ENCODE measurements around the gene TSPAN16.
A peak's percentile ranks its signal among the peaks of the same experiment; 100 is the strongest.

The TSPAN16 gene

GRCh38 chr19:11260996-11261395 lies 35.0 kb upstream of the TSPAN16 start:
- no peak overlapping the region for H3K27ac Mint-ChIP-seq
- peak overlapping the region; percentile 78 for H3K4me3 Mint-ChIP-seq
- H3K36me3 Mint-ChIP-seq (ENCODE audit: low read depth), result no peaks in the 10 kb centered on the region

GRCh38 chr19:11261431-11261970 lies 34.5 kb upstream of the TSPAN16 start:
- Mint-ChIP-seq H3K27ac (no peak overlapping the region), H3K9me3 (no peaks in the 10 kb centered on the region)
- no peak for TF ChIP-seq CTCF (IDR thresholded peaks at IDR 0.05)

More at GRCh38 chr19:11260996-11261395, 35.0 kb upstream of the TSPAN16 start:
- Mint-ChIP-seq H3K4me1 (peaks cover 22% of the 10 kb centered on the region), H3K9me3 (no peaks in the 10 kb centered on the region), H3K27me3 (ENCODE audit: low read depth, poor library complexity) (peaks cover 4% of the 10 kb centered on the region)
- TF ChIP-seq CTCF (IDR thresholded peaks at IDR 0.05), result no peak
- no peak for DNase-seq

GRCh38 chr19:11261971-11262839 lies 33.8 kb upstream of the TSPAN16 start, which contains the start of gene DOCK6:
TSS of gene DOCK6 (minus strand) at chr19:11262524. CDS start at chr19:11262440, 84 bp downstream.
- peak within 1 kb of the TSS; percentile 78 for H3K4me3 Mint-ChIP-seq

More at GRCh38 chr19:11261431-11261970, 34.5 kb upstream of the TSPAN16 start:
- peak; percentile 43 for DNase-seq
- peaks cover 6% of the 10 kb centered on the region for H3K27me3 Mint-ChIP-seq (ENCODE audit: low read depth, poor library complexity)
- peaks cover 19% of the 10 kb centered on the region for H3K4me1 Mint-ChIP-seq
- peak overlapping the region; percentile 78 for H3K4me3 Mint-ChIP-seq
- no peaks in the 10 kb centered on the region for H3K36me3 Mint-ChIP-seq (ENCODE audit: low read depth)

GRCh38 chr19:11263726-11264125 lies 32.2 kb upstream of the TSPAN16 start:
- no peak for DNase-seq
- H3K27me3 Mint-ChIP-seq (ENCODE audit: low read depth, poor library complexity), result peaks cover 10% of the 10 kb centered on the region
- no peaks in the 10 kb centered on the region for H3K36me3 Mint-ChIP-seq (ENCODE audit: low read depth)
- no peak for TF ChIP-seq CTCF (IDR thresholded peaks at IDR 0.05)
- H3K27ac Mint-ChIP-seq, result no peak overlapping the region
- H3K4me3 Mint-ChIP-seq, result peak overlapping the region; percentile 77
- H3K9me3 Mint-ChIP-seq, result no peaks in the 10 kb centered on the region
- H3K4me1 Mint-ChIP-seq, result peaks cover 27% of the 10 kb centered on the region

More at GRCh38 chr19:11261971-11262839, 33.8 kb upstream of the TSPAN16 start, which contains the start of gene DOCK6:
- Mint-ChIP-seq H3K27me3 (ENCODE audit: low read depth, poor library complexity) (peaks cover 13% of the 10 kb centered on the region), H3K27ac (no peak within 1 kb of the TSS), H3K36me3 (ENCODE audit: low read depth) (no peaks in the 10 kb centered on the region), H3K4me1 (peaks cover 22% of the 10 kb centered on the region), H3K9me3 (no peaks in the 10 kb centered on the region)
- DNase-seq, result peak; percentile 70
- TF ChIP-seq CTCF (IDR thresholded peaks at IDR 0.05), result no peak

- TF ChIP-seq CTCF (IDR thresholded peaks at IDR 0.05), result no peak
- H3K27ac Mint-ChIP-seq, result peak overlapping the region; percentile 52
These were observed 31.3 kb upstream of the TSPAN16 start for GRCh38 chr19:11264452-11265176.

More at GRCh38 chr19:11264452-11265176, 31.3 kb upstream of the TSPAN16 start:
- Mint-ChIP-seq H3K4me1 (peaks cover 36% of the 10 kb centered on the region), H3K4me3 (peak overlapping the region; percentile 47), H3K9me3 (no peaks in the 10 kb centered on the region), H3K36me3 (ENCODE audit: low read depth) (no peaks in the 10 kb centered on the region), H3K27me3 (ENCODE audit: low read depth, poor library complexity) (peaks cover 10% of the 10 kb centered on the region)
- DNase-seq, result no peak

Measured in nephron progenitor cell (in vitro differentiated cells).